ENCODE data around the gene SPRTN.

The SPRTN gene

DNA sequence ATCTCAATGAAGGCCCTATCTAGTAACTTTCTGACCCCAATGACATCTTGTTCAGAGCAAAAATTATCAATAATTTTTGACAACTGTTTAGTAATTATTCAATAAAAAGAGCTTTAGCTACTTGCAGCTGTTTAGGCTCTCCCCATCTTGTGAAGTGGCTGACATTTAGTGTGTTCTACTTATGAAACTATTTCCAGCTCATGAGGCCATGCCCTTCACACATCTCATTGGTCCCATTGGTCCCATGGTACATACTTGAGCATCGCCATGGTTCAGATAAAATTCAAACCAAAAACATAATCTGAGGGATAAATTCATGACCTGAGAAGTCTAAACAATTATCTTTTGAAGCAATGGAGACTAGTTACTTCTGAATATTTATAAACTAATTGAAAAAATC lies 24.2 kb downstream of the SPRTN start:
- TF ChIP-seq, protein P1, sequence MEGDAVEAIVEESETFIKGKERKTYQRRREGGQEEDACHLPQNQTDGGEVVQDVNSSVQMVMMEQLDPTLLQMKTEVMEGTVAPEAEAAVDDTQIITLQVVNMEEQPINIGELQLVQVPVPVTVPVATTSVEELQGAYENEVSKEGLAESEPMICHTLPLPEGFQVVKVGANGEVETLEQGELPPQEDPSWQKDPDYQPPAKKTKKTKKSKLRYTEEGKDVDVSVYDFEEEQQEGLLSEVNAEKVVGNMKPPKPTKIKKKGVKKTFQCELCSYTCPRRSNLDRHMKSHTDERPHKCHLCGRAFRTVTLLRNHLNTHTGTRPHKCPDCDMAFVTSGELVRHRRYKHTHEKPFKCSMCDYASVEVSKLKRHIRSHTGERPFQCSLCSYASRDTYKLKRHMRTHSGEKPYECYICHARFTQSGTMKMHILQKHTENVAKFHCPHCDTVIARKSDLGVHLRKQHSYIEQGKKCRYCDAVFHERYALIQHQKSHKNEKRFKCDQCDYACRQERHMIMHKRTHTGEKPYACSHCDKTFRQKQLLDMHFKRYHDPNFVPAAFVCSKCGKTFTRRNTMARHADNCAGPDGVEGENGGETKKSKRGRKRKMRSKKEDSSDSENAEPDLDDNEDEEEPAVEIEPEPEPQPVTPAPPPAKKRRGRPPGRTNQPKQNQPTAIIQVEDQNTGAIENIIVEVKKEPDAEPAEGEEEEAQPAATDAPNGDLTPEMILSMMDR (IDR thresholded peaks at IDR 0.05; ENCODE audit: insufficient read depth, low read length, missing control alignments), result no peak
- no peak overlapping the region for H3K4me3 ChIP-seq (ENCODE audit: low read depth, low read length)
- DNase-seq (ENCODE audit: low read depth, low spot score), result no peak
- ChIA-PET POLR2A (no interaction called here), CTCF (interaction anchor here (1.2 to 12.0 kb wide), 10 partner anchors 10 to 245 kb away, joined by 3 to 149 read pairs (median 5); no protein-coding TSS in a partner anchor)

DNA sequence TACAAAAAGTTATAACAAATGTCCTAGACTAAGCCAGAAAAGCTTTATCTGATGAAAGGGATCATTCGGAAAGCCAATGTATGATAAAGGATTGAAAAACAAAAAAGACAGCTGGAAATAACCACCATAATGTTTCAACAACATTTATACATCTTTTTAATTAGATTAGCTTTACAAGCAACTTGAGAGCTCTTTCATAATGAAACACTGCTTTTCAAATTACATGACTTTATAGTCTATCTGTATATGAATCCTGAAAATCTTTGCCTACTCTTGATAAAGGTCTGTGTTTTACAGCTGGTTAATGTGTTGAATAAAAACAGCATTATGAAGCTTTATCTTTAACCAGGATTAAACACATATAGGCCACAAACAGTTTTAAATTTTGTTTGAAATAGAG lies 25.5 kb downstream of the SPRTN start:
- ChIA-PET POLR2A (no interaction called here), CTCF (interaction anchor here (0.8 to 12.0 kb wide), 12 partner anchors 11 to 244 kb away, joined by 3 to 149 read pairs (median 4); no protein-coding TSS in a partner anchor)
- TF ChIP-seq, protein P1 (IDR thresholded peaks at IDR 0.05; ENCODE audit: insufficient read depth, low read length, missing control alignments), result no peak

DNA sequence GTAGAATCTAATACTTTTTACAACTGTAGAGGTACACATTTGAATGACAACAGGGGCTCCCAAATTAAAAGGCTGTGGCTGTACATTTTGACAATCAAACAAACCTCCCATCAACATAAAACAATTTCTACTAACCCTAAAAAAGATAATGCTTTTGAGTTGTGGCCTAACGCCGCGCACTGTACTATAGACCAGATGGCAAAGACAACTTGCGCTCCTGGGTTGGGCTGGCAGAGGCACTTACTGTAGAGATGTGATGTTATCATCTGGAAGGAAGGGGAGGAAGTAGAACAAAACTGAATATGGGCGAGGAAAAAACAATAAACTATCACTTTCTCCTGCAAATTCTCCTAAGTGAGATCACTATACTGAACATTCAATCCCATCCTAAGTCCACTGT lies 26.1 kb downstream of the SPRTN start:
- no peak for DNase-seq (ENCODE audit: low read depth, low spot score)
- CTCF ChIA-PET, result interaction anchor here (1.5 to 12.0 kb wide), 4 partner anchors 11 to 226 kb away, joined by 3 to 149 read pairs (median 7); no protein-coding TSS in a partner anchor
- POLR2A ChIA-PET, result no interaction called here
- no peak overlapping the region for H3K4me3 ChIP-seq (ENCODE audit: low read depth, low read length)
- TF ChIP-seq, protein P1 (IDR thresholded peaks at IDR 0.05; ENCODE audit: insufficient read depth, low read length, missing control alignments), result no peak

More for the DNA sequence above, 25.5 kb downstream of the SPRTN start:
- DNase-seq (ENCODE audit: low read depth, low spot score), result no peak
- no peak overlapping the region for H3K4me3 ChIP-seq (ENCODE audit: low read depth, low read length)

DNA sequence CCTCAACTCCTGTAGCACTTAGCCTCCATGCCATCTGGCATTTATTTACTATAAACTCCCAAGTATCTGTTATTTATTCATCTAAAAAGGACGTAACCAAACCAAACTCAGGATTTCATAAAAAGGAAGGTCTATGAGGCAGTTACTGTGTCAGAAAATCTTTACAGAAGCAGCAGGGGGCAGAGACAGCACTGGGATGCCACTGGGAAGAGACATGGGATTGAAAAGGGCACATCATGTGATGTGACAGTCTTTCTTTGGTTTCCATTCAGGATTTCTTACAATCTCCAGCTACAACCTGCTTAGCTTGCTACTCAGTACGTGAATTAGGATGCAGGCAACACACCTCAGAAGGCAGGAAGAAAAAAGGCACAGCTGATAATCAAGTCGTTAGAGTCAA lies 31.2 kb downstream of the SPRTN start:
- TF ChIP-seq, protein P1 (IDR thresholded peaks at IDR 0.05; ENCODE audit: insufficient read depth, low read length, missing control alignments), result no peak
- CTCF ChIA-PET, result interaction anchor here (1.1 to 3.9 kb wide), 3 partner anchors 11 to 232 kb away, joined by 3 to 24 read pairs (median 3); no protein-coding TSS in a partner anchor
- POLR2A ChIA-PET, result no interaction called here
- no peak for DNase-seq (ENCODE audit: low read depth, low spot score)
- no peak overlapping the region for H3K4me3 ChIP-seq (ENCODE audit: low read depth, low read length)

DNA sequence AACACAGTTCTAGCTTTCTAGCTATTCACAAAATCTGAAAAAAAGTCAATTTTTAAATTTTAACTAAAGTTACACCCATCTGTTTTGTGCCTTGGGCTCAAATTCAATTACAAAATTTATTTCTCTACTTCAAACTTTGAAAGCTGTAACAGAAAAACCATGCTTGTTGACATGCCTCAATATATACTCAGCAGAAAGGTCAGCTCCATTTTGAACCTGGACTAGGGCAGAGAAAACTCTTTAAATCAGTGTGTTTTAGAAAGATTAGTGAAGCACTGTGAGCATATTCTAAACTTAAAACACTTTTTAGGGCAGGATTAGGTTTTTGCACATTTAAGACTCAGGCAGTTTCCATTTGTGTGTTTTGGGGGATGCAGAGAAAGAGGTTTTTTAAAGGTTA lies 34.4 kb downstream of the SPRTN start:
- TF ChIP-seq, protein P1 (IDR thresholded peaks at IDR 0.05; ENCODE audit: insufficient read depth, low read length, missing control alignments), result no peak
- DNase-seq (ENCODE audit: low read depth, low spot score), result no peak
- H3K4me3 ChIP-seq (ENCODE audit: low read depth, low read length), result no peak overlapping the region
- CTCF ChIA-PET, result interaction anchor here (0.8 to 3.9 kb wide), 4 partner anchors 10 to 218 kb away, joined by 3 to 24 read pairs (median 4); no protein-coding TSS in a partner anchor
- POLR2A ChIA-PET, result no interaction called here

DNA sequence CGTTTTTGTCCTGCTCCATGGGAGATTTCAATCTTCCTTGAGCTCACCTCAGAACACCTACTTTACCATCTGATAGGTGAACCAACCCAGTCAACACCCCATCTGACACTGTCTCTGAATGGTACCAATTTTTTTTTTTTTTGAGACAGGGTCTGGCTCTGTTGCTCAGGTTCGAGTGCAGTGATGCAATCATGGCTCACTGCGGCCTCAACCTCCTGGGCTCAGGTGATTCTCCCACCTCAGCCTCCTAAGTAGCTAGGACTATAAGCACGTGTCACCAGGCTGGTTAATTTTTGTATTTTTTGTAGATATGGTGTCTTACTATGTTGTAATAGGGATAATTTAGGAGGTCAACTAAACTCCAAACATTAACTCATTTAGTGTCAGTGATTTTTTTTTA lies 36.3 kb downstream of the SPRTN start:
- no peak overlapping the region for H3K4me3 ChIP-seq (ENCODE audit: low read depth, low read length)
- CTCF ChIA-PET, result interaction anchor here (1.1 to 1.9 kb wide), 5 partner anchors 8 to 216 kb away, joined by 3 to 8 read pairs (median 5); no protein-coding TSS in a partner anchor
- POLR2A ChIA-PET, result no interaction called here
- TF ChIP-seq, protein P1 (IDR thresholded peaks at IDR 0.05; ENCODE audit: insufficient read depth, low read length, missing control alignments), result no peak
- no peak for DNase-seq (ENCODE audit: low read depth, low spot score)

Measured in AG04449 (cell line).